ENCODE results near the gene MOXD1.
A peak's percentile ranks its signal among the peaks of the same experiment; 100 is the strongest.
"Not testable (repeated sequence)": the region's sequence is repeated elsewhere in the genome, so short reads cannot be mapped to it uniquely, and the experiment has no call there.

The MOXD1 gene

GRCh38 chr6:132282696-132283095 is 118.6 kb downstream of the MOXD1 start:
- no peak for DNase-seq (ENCODE audit: low read depth in 2 of 2)

GRCh38 chr6:132280436-132280835 is 120.8 kb downstream of the MOXD1 start:
- no peak for DNase-seq (ENCODE audit: low read depth in 2 of 2)

GRCh38 chr6:132279592-132280139 is 121.6 kb downstream of the MOXD1 start:
- DNase-seq (ENCODE audit: low read depth in 2 of 2): peak; percentile 23 to 33

- DNase-seq (ENCODE audit: low read depth in 2 of 2): no peak
These were observed 126.0 kb downstream of the MOXD1 start for GRCh38 chr6:132275066-132275970.

GRCh38 chr6:132272776-132273175 is 128.5 kb downstream of the MOXD1 start:
- no peak for DNase-seq (ENCODE audit: low read depth in 2 of 2)

GRCh38 chr6:132270726-132271402 is 130.4 kb downstream of the MOXD1 start:
- no peak for DNase-seq (ENCODE audit: low read depth in 2 of 2)

GRCh38 chr6:132268666-132269065 is 132.6 kb downstream of the MOXD1 start:
- not testable (repeated sequence) for DNase-seq (ENCODE audit: low read depth in 2 of 2)

- DNase-seq (ENCODE audit: low read depth in 2 of 2): no peak
These were observed 133.1 kb downstream of the MOXD1 start for GRCh38 chr6:132268209-132268608.

GRCh38 chr6:132265451-132266097 is 135.7 kb downstream of the MOXD1 start:
- no peak for DNase-seq (ENCODE audit: low read depth in 2 of 2)

GRCh38 chr6:132264021-132264500 is 137.2 kb downstream of the MOXD1 start:
- no peak for DNase-seq (ENCODE audit: low read depth in 2 of 2)

GRCh38 chr6:132261354-132261753 is 139.9 kb downstream of the MOXD1 start:
- DNase-seq (ENCODE audit: low read depth in 2 of 2): no peak

GRCh38 chr6:132259070-132259469 is 142.2 kb downstream of the MOXD1 start:
- no peak for DNase-seq (ENCODE audit: low read depth in 2 of 2)

GRCh38 chr6:132257561-132257960 is 143.7 kb downstream of the MOXD1 start:
- no peak for DNase-seq (ENCODE audit: low read depth in 2 of 2)

- DNase-seq (ENCODE audit: low read depth in 2 of 2): no peak
These were observed 144.8 kb downstream of the MOXD1 start for GRCh38 chr6:132256457-132256856.

GRCh38 chr6:132253906-132254305 is 147.4 kb downstream of the MOXD1 start:
- no peak for DNase-seq (ENCODE audit: low read depth in 2 of 2)

GRCh38 chr6:132253211-132253610 is 148.1 kb downstream of the MOXD1 start:
- no peak for DNase-seq (ENCODE audit: low read depth in 2 of 2)

GRCh38 chr6:132252113-132252512 is 149.2 kb downstream of the MOXD1 start:
- no peak for DNase-seq (ENCODE audit: low read depth in 2 of 2)

- DNase-seq (ENCODE audit: low read depth in 2 of 2): no peak
These were observed 149.6 kb downstream of the MOXD1 start for GRCh38 chr6:132251711-132252110.

- DNase-seq (ENCODE audit: low read depth in 2 of 2): no peak
These were observed 153.7 kb downstream of the MOXD1 start for GRCh38 chr6:132247381-132248159.

- DNase-seq (ENCODE audit: low read depth in 2 of 2): no peak
These were observed 154.5 kb downstream of the MOXD1 start for GRCh38 chr6:132246632-132247270.

GRCh38 chr6:132246120-132246617 is 155.1 kb downstream of the MOXD1 start:
- no peak for DNase-seq (ENCODE audit: low read depth in 2 of 2)

All from stimulated activated CD8-positive, alpha-beta memory T cell treated with anti-CD3 and anti-CD28 coated beads, Interleukin-15, amount 100 ng/mL, for 4 hours (primary cell).